Smooth muscle cell of bladder (primary cell): ENCODE results near the gene CNIH1. TPM values are rescaled to one million over a fixed set of nuclear protein-coding genes. Genes with fewer than 3 reads are reported as not detected.

ENCODE experiments used
- total RNA-seq: library from RNA; depleted of rRNA; stranded (reverse); fragments of >200 nt; gene quantifications from 2 replicates; pipeline ENCODE4 v1.2.3, GENCODE V29; 2014

CNIH1 gene
- 84.6 and 172 TPM in 2 replicates for total RNA-seq

GRCh38 chr14:54440873-54441868, at the start of gene CNIH1:
Gene CNIH1, minus strand, starts transcription at chr14:54441374. Its CDS starts 47 bp downstream, at chr14:54441327.

DNA sequence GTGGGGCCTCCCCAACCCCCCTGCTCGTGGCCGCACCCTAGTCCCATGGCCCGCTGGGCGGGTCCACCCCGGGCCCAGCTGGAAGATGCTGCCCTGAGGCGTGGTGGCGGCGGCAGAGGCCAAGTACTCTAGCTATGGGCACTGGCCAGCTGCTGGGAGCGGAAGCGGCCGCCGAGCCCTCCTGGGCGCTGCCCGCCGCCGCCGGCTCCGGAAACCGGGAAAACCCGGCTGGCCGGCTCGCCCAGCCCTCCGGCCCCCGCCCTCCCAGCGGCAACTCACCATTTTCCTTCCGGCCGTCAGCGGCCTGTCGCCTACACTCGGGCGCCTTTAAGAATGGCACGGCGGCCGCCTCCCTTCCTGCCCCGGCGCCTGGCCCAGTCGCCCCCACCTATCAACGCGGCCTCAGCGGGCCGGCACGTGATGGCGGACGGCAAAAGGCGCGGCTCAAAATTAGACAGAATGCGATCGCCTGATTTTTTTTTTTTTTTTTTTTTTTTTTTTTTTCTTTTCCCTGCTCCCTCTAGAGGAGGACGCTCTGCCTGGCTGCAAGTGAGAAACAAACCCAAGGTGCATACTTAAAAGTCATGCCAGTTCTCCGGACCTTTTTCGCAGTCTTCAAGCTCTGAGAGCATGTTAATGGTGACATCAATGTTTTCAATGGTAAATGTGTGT, 47.6 kb upstream of the CNIH1 start, which contains the start of gene GMFB:
TSS of gene GMFB (minus strand) at position 335 of the 672 bp plus-strand sequence. CDS start at position 282, 53 bp downstream.

DNA sequence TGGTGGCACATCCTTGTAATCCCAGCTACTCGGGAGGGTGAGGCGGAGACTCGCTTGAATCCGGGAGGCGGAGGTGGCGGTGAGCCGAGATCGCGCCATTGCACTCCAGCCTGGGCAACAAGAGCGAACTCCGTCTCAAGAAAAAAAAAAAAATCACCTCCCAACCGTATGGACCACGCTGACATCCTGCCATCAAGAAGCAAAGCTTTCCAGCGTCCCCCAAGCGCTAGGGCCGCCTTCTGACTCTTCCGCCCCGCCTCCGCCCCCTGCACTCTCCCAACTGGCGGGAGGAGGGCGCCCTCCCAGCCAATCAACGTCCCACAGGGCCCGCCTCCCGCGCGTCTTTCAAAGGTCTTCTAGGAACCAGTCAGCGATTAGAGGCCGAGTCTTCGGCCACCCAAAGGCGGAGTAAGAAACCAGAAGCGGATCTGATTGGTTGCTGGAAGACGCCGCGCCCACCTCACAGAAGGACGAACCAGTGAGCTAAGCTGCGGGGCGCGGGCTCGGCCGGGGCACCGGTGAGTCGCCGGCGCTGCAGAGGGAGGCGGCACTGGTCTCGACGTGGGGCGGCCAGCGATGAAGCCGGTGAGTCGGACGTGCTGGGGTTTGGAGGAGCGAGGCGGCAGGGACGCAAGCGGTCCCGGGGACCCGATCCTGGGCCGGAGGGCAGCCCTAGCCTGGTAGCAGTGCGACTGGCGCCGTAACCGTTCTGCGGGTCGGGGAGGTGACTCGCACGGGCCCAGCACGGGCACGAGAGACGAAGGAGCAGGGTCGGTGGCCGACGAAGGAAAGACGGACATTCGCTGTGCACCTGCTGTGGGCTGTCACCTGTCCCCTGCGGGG, 44.5 kb downstream of the CNIH1 start, which contains the start of gene CDKN3:
TSS of gene CDKN3 (plus strand) at position 515 of the 843 bp plus-strand sequence. CDS start at position 577, 62 bp downstream.

Other genes with a start within 250 kb of the CNIH1 start
- 15.1 and 17.4 TPM in 2 replicates for gene CDKN3, start 44.4 kb downstream of the CNIH1 start, total RNA-seq
- 76.8 and 79.5 TPM in 2 replicates for gene GMFB, start 47.6 kb upstream of the CNIH1 start, total RNA-seq
- 10.4 and 11.5 TPM in 2 replicates for gene CGRRF1, start 68.5 kb upstream of the CNIH1 start, total RNA-seq
- gene SAMD4A, start 125.8 kb upstream of the CNIH1 start, total RNA-seq, result 17.2 and 19.0 TPM in 2 replicates